NOMO-1 treated with DMSO at 0.1 percent for 48 hours (cell line): ENCODE results near the gene RCBTB2.
"Not testable (repeated sequence)": the region's sequence is repeated elsewhere in the genome, so short reads cannot be mapped to it uniquely, and the experiment has no call there.

ENCODE experiments used
- DNase-seq: peaks from one replicate; lab custom pipeline; 2025; ENCODE audit not compliant: unreplicated experiment; lab: John Stamatoyannopoulos, UW

The RCBTB2 gene

DNA sequence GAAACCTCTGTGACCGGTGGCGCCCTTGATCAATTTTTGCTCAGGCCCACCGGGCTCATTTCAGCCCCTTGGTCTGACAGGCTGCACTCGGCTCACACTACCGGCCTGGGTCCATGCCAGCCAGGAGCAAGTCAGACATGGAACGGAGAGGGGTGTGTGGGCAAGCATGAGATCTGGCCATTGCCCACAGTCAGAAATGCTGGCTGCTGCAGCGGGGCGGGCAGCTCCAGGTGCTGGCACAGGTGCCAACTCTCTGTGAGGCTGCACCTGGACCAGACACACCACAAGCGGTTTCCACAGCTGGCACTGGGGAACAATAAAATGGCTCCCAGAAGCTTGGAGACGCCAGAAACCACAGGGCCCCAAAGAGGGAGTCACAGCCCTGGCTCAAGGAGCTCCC, 76.3 kb downstream of the RCBTB2 start:
- no peak for DNase-seq

GRCh38 chr13:48451196-48451595, 81.7 kb downstream of the RCBTB2 start:
- not testable (repeated sequence) for DNase-seq

DNA sequence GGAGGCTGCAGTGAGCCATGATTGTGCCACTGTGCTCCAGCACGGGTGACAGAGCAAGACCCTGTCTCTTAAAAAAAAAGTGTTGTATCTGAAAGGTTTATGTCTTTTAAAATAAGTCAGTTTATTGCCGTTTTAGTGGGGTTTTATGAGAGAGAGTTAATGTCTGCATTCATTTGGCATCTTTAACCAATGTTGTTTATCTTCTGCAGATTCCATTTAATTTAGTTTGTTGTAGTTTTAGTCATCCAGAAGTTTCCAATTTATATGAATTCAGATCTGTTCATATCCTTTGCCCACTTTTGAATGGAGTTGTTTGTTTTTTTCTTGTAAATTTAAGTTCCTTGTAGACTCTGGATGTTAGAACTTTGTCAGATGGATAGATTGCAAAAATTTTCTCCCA, 83.2 kb downstream of the RCBTB2 start:
- no peak for DNase-seq

GRCh38 chr13:48448959-48449614, 83.8 kb downstream of the RCBTB2 start:
- DNase-seq = peak; percentile 74

DNA sequence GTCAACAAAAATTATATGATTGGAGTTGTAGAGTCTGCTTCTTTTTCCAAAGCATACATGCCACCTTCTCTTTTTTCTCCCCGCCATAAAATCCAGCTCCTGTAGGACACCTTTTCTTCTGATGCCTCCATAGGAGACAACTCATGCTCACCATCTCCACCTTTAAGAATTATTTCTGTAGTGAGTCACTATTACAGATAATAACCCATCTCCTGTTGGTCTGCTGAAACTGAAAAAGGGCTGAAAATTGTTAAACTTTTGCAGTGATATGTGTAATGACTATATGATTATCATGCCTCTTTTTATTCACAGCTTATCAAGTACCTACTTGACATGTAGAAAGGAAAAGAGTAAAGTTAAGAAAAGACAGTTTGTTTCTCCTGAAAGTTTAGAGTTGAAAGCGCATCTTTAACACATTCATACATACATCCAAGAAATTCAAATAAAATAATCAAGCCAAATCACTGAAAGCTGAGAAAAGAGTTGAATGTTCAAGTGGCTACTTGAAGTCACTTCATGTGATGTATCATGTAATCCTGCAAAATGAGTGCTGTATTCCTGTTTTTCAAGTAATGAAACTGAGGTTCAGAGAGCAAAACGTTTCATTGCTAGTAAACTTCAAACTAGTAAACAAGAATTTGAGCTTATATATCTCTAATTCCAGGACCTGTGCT, 84.5 kb downstream of the RCBTB2 start:
- no peak for DNase-seq

DNA sequence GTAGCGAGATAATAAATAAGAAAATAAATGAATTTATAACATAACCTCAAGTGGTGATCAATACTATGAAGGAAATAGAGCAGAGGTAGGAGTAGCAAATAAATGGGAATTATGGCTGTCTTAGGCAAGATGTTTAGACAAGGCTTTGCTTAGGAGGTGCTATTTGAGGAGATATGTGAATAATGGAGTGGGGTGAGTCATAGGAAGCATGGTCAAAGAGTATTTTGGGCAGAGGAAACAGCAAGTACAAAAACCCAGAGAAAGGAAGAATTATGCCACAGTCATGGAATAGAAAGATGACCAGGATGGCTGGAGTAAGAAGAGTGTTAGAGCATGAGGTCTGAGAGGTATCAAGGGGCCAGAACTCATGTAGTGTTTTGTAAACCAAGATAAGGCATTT, 86.4 kb downstream of the RCBTB2 start:
- peak; percentile 25 for DNase-seq

DNA sequence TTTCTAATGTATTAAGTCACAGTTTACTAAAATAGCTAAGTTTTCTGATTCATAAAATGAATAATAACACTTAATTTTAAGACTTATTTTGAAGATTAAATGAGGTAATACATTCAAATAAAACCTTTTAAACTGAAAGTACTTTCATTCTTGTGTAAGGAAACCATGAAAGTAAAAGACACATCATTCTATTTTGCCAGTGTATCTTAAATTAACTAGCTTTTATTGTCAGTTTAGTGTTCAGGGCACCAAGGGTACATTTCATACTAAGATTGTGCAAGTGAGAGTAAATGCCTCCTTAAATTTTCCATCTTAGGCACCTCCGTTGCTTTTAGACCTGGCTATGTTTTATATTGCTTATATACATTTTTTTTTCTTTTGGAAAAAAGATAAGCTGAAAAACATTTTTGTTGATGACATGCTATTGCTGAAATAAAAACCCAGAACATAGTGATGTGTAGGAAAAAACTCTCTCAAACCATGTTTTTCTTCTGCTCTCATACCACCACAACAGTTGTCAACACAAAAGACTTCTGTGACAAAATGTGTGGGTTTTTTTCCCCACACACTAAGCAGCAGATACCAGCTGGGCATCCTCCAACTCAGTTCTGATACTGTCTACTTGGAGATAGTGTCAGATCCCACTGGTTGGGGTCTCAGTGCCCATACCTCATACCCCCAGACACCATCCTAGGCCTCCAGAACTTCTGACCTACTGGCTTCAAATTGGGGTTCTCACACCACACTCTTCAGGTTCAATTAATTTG, 89.3 kb downstream of the RCBTB2 start:
- DNase-seq = no peak
